Measurements from ENCODE around the gene MMP25. TPM values are rescaled to one million over a fixed set of nuclear protein-coding genes. Genes with fewer than 3 reads are reported as not detected.

Gene MMP25
- total RNA-seq, 2 experiments from 2014 or later, result 0.99 to 1.6 TPM

DNA sequence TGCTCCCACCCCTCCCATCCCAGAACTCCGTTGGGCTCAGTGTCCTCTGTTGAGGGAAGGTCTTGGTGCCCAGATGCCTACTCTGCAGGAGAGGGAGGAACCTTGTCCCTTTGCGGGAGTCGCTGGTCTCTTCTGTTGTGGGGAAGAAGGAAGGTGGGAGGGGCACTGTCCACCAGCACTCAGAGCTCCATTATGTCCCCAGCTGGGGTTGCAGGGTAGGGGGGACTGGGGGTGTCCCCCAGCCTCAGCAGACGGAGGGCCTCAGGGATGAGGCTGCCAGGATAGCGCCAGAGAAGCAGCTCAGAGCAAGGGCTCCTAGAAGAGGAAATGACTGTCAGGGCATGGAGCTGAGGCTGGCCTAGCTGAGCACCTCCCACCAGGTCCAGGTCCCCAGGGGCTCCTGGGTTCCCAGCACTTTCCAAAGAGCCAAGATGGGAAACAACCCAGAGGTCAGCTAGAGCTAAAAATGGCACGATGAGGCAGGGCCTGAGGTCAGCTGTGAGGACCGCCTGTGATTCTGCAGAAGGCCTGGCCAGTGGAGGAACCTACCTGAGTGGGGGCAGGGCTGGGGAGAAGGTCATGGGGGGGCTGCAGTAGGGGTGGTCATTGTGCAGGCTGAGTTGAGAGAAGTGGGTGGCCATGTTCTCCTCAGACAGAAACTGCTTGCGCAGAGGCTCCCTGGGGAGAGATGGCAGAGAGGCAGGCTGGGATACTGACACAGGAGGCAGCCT lies 23.5 kb upstream of the MMP25 start:
- H3K36me3 Mint-ChIP-seq, result peaks cover 8% of the 10 kb centered on the region
- H3K27me3 Mint-ChIP-seq, result peaks cover 12% of the 10 kb centered on the region
- H3K4me1 Mint-ChIP-seq, result peaks cover 40% of the 10 kb centered on the region
- peak overlapping the region; percentile 95 for H3K4me3 Mint-ChIP-seq
- DNase-seq, result peak; percentile 38
- H3K9me3 Mint-ChIP-seq, result no peaks in the 10 kb centered on the region
- peak overlapping the region; percentile 98 for H3K27ac Mint-ChIP-seq

DNA sequence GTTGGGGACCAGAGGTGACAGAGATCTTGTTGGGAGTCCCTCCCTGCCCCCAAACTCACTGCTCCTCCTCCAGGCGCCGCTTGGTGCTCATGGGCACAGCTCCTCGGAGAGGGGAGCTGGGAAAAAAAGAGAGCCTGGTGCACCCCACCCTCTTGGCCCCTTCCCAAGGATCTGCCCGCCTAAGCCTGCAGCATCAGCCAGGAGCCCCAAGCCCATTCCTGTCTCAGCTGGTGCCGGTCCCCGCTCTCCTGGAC lies 23.0 kb upstream of the MMP25 start:
- H3K4me1 Mint-ChIP-seq, result peaks cover 40% of the 10 kb centered on the region
- peaks cover 8% of the 10 kb centered on the region for H3K36me3 Mint-ChIP-seq
- H3K27me3 Mint-ChIP-seq, result peaks cover 11% of the 10 kb centered on the region
- no peak for DNase-seq
- H3K27ac Mint-ChIP-seq, result peak overlapping the region; percentile 98
- H3K4me3 Mint-ChIP-seq, result peak overlapping the region; percentile 95
- H3K9me3 Mint-ChIP-seq, result no peaks in the 10 kb centered on the region

DNA sequence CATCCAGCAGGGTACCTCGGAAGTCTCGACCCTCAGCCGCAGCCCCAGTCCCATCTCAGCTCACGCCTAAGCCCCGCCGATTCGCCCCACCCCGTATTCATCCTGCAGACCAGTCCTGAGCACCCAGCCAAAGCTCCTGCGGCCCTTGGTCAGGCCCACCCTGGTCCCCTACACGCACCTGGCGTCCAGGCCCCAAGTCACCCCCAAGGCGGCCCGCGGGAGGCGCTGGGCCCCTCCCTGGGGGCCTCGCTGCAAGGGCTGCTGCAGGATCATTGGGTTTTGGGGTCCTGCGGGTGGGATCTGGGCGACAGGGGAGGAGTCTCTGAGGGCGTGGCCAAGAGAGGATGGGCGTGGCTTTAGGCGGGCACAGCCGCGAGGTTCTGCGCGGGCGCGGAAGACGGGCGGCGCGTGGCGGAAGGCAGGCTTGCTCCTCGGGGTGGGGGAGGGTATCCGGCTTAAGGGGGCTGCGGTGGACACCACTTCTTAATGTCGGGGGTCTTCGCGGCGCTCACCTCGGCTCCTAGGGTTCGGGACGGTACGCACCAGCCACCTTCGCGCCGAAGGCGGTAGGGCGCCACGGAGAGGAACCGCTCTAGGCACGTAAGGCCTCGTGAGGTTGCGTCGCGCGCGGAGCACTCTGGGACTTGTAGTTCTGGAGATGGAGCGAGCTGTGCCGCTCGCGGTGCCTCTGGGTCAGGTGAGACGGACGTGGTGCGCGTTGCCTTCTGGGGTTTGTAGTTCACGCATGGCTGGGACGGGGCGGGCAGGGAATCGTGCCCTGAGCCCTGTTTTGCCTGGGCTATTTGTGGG lies 22.5 kb upstream of the MMP25 start, which contains the start of the genes HCFC1R1 and THOC6:
Gene HCFC1R1, minus strand, starts transcription at position 274 of the 810 bp plus-strand sequence. Its CDS starts 1 bp downstream, at position 273.
Gene THOC6, plus strand, starts transcription at position 367 of the 810 bp plus-strand sequence. Its CDS starts 292 bp downstream, at position 659.
- Mint-ChIP-seq H3K27ac (peak within 1 kb of the TSS; percentile 98), H3K4me1 (peaks cover 40% of the 10 kb centered on the region), H3K36me3 (peaks cover 8% of the 10 kb centered on the region), H3K27me3 (peaks cover 9% of the 10 kb centered on the region), H3K9me3 (no peaks in the 10 kb centered on the region), H3K4me3 (peak within 1 kb of the TSS; percentile 95)
- peak; percentile 95 for DNase-seq

DNA sequence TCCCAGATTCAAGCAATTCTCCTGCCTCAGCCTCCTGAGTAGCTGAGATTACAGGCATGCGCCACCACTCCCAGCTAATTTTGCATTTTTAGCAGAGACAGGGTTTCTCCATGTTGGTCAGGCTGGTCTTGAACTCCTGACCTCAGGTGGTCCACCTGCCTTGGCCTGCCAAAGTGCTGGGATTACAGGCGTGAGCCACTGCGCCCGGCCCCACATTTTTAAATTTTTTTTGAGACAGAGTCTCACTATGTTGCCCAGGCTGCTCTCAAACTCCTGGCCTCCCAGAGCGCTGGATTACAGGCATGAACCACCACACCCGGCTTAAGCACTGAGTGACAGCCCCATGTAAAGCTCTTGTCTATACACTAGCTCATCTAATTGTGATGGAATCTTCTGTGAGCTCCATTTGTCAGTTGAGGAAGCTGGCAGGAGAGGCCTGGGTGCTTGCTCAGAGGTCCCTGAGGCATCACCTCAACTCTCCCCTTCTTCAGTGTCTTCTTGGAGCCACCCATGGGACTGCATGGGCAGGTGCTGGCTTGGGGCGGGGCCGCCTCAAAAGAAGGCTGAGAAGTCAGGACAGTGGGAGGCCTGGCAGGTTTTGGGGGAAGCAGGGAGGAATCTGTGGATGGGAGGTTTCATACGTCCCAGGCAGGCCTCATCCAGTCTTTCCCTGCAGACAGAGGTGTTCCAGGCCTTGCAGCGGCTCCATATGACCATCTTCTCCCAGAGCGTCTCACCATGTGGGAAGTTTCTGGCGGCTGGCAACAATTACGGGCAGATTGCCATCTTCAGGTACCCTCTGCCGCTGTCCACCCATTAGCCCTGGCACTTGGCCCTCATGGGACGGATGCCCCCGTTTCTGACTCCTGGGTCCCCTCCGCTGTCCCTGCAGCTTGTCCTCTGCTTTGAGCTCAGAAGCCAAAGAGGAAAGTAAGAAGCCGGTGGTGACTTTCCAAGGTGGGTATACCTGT lies 21.0 kb upstream of the MMP25 start:
- peaks cover 20% of the 10 kb centered on the region for H3K27me3 Mint-ChIP-seq
- peaks cover 8% of the 10 kb centered on the region for H3K36me3 Mint-ChIP-seq
- no peaks in the 10 kb centered on the region for H3K9me3 Mint-ChIP-seq
- H3K4me1 Mint-ChIP-seq, result peaks cover 44% of the 10 kb centered on the region
- no peak overlapping the region for H3K27ac Mint-ChIP-seq
- DNase-seq, result no peak
- peak overlapping the region; percentile 16 for H3K4me3 Mint-ChIP-seq

DNA sequence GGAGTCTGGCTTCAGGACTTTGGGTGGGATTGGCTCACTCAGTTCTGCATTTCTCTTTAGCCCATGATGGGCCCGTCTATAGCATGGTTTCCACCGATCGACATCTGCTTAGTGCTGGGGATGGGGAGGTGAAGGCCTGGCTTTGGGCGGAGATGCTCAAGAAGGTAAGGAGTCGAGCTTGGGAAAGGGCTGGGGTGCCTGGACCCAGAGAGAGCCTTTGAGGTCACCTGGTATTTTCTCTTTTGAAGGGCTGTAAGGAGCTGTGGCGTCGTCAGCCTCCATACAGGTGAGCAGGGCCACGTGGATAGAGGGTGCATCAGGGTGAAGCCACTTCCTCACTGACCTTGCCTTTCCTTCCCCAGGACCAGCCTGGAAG lies 20.4 kb upstream of the MMP25 start:
- Mint-ChIP-seq H3K9me3 (no peaks in the 10 kb centered on the region), H3K27ac (no peak overlapping the region), H3K4me3 (no peak overlapping the region), H3K36me3 (peaks cover 8% of the 10 kb centered on the region), H3K4me1 (peaks cover 40% of the 10 kb centered on the region), H3K27me3 (peaks cover 26% of the 10 kb centered on the region)
- DNase-seq, result no peak

DNA sequence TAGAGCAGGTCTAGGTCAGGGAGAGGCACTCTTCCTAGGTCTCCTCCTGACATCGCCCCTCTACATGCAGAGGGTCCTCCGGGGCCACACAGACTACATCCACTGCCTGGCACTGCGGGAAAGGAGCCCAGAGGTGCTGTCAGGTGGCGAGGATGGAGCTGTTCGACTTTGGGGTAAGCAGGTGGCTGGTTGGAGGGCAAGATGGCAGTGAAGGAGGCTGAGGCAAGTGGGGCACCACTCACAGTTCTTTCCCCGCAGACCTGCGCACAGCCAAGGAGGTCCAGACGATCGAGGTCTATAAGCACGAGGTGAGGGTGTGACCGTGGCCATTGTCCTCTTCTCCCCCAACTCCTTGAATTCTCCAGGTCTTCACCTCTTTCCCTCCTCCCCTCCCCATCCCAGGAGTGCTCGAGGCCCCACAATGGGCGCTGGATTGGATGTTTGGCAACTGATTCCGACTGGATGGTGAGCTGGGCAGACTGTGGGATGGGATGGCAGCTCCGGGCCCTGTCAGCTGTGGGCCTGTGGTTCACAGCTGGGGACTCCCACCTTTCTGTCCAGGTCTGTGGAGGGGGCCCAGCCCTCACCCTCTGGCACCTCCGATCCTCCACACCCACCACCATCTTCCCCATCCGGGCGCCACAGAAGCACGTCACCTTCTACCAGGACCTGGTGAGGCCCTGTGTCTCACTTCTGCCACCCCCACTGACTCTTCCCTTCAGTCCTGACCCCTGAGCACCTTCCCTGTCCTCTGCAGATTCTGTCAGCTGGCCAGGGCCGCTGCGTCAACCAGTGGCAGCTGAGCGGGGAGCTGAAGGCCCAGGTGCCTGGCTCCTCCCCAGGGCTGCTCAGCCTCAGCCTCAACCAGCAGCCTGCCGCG lies 19.5 kb upstream of the MMP25 start:
- no peaks in the 10 kb centered on the region for H3K9me3 Mint-ChIP-seq
- no peak overlapping the region for H3K4me3 Mint-ChIP-seq
- H3K36me3 Mint-ChIP-seq, result peaks cover 8% of the 10 kb centered on the region
- H3K4me1 Mint-ChIP-seq, result peaks cover 33% of the 10 kb centered on the region
- peaks cover 33% of the 10 kb centered on the region for H3K27me3 Mint-ChIP-seq
- no peak overlapping the region for H3K27ac Mint-ChIP-seq
- no peak for DNase-seq

DNA sequence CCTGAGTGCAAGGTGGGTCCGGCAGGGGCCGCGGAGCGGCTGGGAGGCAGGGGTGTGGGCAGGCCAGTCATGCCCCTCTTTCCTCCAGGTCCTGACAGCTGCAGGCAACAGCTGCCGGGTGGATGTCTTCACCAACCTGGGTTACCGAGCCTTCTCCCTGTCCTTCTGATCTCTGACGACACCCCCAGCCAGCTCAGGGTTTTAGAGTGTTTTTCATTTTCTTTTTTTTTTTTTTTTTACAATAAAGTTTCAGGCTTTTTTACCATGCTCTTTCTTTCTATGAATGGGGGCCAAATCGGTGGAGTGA lies 18.9 kb upstream of the MMP25 start:
- peaks cover 37% of the 10 kb centered on the region for H3K27me3 Mint-ChIP-seq
- no peak overlapping the region for H3K4me3 Mint-ChIP-seq
- H3K36me3 Mint-ChIP-seq, result peaks cover 8% of the 10 kb centered on the region
- no peaks in the 10 kb centered on the region for H3K9me3 Mint-ChIP-seq
- H3K27ac Mint-ChIP-seq, result no peak overlapping the region
- no peak for DNase-seq
- H3K4me1 Mint-ChIP-seq, result peaks cover 29% of the 10 kb centered on the region

DNA sequence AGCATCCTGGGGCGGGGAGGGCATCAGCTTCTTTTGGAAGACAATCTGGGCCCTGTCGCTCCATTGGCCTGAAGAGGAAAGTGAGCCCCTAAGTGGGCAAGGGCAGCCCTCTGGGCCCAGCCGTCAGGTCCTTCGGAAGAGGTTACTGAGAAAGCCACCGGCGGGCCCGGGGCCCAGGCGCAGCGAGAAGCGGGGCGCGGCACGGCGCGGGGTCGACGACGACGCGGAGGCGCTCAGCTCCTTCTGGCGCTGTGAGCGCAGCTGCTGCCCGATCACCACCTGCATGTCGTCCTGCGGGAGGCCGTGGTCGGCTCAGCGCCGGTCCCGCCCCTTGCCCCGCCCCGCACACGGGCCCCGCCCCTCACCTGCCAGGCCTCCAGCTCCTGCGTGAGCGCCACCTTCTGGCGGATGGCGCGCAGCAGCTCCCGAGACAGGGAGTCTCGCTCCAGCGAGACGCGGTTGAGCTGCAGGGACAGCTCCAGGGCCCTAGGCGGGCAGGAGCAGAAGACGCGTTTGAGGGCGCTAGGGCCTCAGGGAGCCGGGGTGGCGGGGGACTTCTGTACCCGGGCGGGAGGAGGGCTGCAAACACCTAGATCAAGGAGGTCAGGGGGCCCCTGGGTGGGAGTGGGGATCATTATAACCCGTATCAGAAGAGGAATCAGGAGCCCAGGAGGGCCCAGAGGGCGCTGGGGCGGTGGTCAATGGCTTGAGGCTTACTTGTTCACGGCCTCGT lies 18.2 kb upstream of the MMP25 start:
- Mint-ChIP-seq H3K27ac (no peak overlapping the region), H3K4me1 (peaks cover 25% of the 10 kb centered on the region), H3K36me3 (peaks cover 8% of the 10 kb centered on the region), H3K27me3 (peaks cover 44% of the 10 kb centered on the region), H3K9me3 (no peaks in the 10 kb centered on the region), H3K4me3 (peak overlapping the region; percentile 67)
- DNase-seq, result peak; percentile 87

DNA sequence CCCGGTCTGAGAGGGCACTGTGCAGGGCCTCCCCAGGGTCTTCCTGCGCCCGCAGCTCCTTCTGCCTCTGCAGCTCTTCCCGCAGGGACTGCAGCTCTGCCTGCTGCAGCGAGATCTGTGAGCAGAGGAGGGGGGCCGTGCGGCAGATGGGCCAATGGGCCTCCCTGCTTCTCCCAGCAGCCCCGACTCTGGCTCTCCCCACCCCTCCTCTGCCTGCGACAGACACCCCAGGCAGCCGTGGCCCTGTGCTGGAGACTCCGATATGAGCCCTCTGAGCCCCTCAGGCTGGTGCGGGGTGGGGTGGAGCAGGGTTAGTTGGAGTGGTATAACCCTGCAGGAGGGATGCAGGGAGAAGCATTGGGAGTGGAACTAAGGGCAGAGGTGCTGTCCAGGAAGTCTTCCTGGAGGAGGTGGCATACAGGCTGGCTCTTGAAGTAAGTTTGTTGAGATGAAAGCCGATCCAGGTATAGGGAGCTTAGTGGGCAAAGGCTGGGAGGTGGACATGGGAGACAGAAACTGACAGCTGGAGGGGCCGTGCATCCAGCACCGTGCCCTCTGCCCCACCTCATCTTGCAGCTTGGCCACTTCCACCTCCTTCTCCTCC lies 17.5 kb upstream of the MMP25 start:
- Mint-ChIP-seq H3K4me3 (peak overlapping the region; percentile 67), H3K27ac (no peak overlapping the region), H3K4me1 (peaks cover 19% of the 10 kb centered on the region), H3K9me3 (no peaks in the 10 kb centered on the region), H3K27me3 (peaks cover 51% of the 10 kb centered on the region), H3K36me3 (peaks cover 8% of the 10 kb centered on the region)
- DNase-seq, result no peak

DNA sequence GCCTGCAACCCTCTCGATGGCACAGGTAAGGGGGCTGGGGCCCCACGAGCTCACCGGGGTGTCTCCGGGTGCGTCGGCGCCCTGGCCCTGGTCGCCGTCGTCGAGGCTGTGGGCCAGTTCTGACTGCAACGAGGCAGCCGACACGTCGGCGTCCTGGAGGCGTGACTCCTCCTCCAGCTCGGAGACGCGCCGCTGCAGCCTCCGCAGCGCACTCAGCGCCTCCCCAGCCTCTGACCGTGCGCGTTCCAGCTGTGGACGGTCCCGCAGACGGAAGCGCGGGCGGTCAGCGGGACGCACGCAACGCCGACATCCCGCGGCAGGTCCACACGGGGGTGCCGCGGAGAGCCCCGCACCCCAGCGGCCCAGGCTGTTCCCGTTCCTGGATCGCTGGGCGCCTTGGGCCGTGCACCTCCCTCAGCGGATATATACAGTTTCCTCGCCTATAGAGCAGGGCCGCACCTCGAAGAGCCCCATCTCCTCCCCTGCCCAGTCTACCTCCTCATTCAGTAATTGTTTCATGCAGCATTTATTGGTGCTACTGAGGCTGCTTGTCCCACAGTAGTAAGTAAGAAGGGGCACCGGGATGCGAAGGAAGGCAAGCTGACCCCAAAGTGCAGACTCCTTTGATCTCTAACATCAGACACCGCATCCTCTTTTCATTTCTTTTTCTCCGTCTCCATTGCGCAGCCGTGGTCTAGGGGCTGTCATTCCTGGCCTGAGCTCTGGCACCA lies 16.7 kb upstream of the MMP25 start:
- Mint-ChIP-seq H3K4me3 (peak overlapping the region; percentile 67), H3K4me1 (peaks cover 17% of the 10 kb centered on the region), H3K27me3 (peaks cover 59% of the 10 kb centered on the region), H3K36me3 (peaks cover 6% of the 10 kb centered on the region), H3K9me3 (no peaks in the 10 kb centered on the region), H3K27ac (no peak overlapping the region)
- peak; percentile 64 for DNase-seq

DNA sequence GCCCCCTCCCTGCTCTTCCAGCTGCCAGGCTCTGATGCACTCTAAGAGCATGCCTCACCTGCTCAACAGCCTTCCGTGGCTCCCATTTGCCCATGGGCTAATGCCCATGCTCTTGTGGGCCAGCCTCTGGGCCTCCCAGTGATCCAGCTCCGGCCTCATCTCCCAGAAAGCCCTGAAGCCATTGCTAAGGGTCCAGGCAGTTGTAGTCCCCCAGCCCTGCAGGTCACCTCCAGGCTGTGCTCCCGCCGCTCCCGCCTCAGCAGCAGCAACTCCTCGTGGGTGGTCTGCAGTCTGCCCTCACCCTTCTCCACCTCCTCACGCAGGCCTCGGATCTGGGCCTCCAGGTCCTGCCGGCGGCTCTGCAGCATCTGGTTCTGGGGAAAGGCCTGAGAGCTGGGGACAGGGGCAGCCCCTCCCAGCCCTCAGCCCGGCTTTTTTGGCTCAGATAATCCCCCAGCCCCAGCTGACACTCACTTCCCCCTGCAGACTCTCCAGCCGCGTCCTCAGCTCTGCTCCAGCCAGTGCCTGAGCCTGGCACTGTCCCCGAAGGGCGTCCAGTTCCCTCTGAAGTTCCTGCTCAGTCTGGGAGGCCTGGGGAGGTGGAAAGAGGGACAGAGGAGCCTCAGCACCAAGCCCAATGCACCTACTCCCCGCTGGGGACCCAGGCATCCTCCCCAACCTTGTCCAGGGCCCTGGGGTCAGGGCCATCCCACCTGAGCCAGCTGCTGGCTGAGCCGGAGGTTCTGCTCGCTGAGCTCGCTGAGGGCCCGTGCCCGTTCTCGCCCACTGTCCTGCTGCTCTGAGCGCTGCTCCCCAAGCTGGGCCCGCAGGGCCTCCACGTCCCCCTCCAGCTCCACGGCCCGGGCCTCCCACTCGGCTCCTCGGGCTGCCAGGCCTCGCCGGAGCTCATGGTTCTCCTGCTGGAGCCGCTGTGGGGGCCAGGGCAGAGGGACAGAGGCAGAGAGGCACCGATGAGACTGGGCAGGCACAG lies 15.8 kb upstream of the MMP25 start:
- no peaks in the 10 kb centered on the region for H3K9me3 Mint-ChIP-seq
- no peak overlapping the region for H3K27ac Mint-ChIP-seq
- H3K4me3 Mint-ChIP-seq, result peak overlapping the region; percentile 64
- DNase-seq, result no peak
- peaks cover 17% of the 10 kb centered on the region for H3K4me1 Mint-ChIP-seq
- peaks cover 68% of the 10 kb centered on the region for H3K27me3 Mint-ChIP-seq
- peaks cover 6% of the 10 kb centered on the region for H3K36me3 Mint-ChIP-seq

DNA sequence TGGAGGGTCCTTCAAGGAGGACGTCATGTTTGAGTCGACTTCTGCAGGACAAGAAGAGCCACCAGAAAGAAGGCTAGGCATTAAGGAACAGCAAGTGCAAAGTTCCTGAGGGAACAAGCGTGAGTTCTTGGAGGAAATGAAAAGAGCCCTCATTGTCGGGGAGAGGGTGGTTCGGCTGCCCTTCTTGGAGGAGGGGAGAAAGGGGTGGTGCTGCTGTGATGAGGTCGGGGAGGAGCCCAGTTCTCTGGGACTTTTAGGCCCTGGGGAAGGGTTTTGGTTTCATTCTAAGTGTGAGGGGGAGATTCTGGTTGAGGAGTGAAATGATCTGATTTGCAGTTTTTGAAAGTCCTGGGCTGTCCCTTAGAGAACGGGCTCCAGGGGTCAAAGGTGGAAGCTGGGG lies 13.7 kb upstream of the MMP25 start:
- H3K36me3 Mint-ChIP-seq, result no peaks in the 10 kb centered on the region
- no peaks in the 10 kb centered on the region for H3K9me3 Mint-ChIP-seq
- DNase-seq, result no peak
- no peak overlapping the region for H3K27ac Mint-ChIP-seq
- peaks cover 82% of the 10 kb centered on the region for H3K27me3 Mint-ChIP-seq
- no peak overlapping the region for H3K4me3 Mint-ChIP-seq
- peaks cover 19% of the 10 kb centered on the region for H3K4me1 Mint-ChIP-seq
